GM23248 (cell line): ENCODE results near the gene CLCN1. TPM values are rescaled to one million over a fixed set of nuclear protein-coding genes. Genes with fewer than 3 reads are reported as not detected.
A peak's percentile ranks its signal among the peaks of the same experiment; 100 is the strongest.

ENCODE experiments used
- DNase-seq: peaks from one replicate; pipeline ENCODE4 v3.0.0-alpha.2; 2015
- H2AFZ ChIP-seq: fragments of 200-600 bp; sonication (generic); 2 replicates; pipeline ENCODE4 v1.6.1; 2016; ENCODE audit warnings: antibody characterized with exemption
- H3F3A ChIP-seq: fragments of 200-600 bp; sonication (generic); 2 replicates; pipeline ENCODE4 v1.6.1; 2016; ENCODE audit warnings: mild to moderate bottlenecking, antibody characterized with exemption, mixed run types; ENCODE audit not compliant: insufficient read depth
- H3K27ac ChIP-seq: fragments of 200-600 bp; sonication (generic); 2 replicates; pipeline ENCODE4 v1.5.1; 2016; ENCODE audit warnings: mild to moderate bottlenecking
- H3K27me3 ChIP-seq: fragments of 200-600 bp; sonication (generic); replicated peaks from 2 replicates; pipeline ENCODE4 v1.6.1; 2016; ENCODE audit warnings: mild to moderate bottlenecking; ENCODE audit not compliant: insufficient read depth
- H3K36me3 ChIP-seq: fragments of 200-600 bp; sonication (generic); 2 replicates; pipeline ENCODE4 v1.6.1; 2016; ENCODE audit warnings: low read depth, mild to moderate bottlenecking
- H3K4me1 ChIP-seq: fragments of 200-600 bp; sonication (generic); 2 replicates; pipeline ENCODE4 v1.6.1; 2016; ENCODE audit warnings: mild to moderate bottlenecking; ENCODE audit not compliant: insufficient read depth
- H3K4me2 ChIP-seq: fragments of 200-600 bp; sonication (generic); one replicate; pipeline ENCODE4 v1.6.1; 2016; ENCODE audit warnings: mild to moderate bottlenecking; ENCODE audit not compliant: unreplicated experiment
- H3K4me3 ChIP-seq: fragments of 200-600 bp; sonication (generic); 2 replicates; pipeline ENCODE4 v1.5.1; 2016; ENCODE audit warnings: mild to moderate bottlenecking
- H3K79me2 ChIP-seq: fragments of 200-600 bp; sonication (generic); 2 replicates; pipeline ENCODE4 v1.6.1; 2016; ENCODE audit warnings: mild to moderate bottlenecking; ENCODE audit not compliant: insufficient read depth
- H3K9ac ChIP-seq: fragments of 200-600 bp; sonication (generic); 2 replicates; pipeline ENCODE4 v1.6.1; 2016; ENCODE audit warnings: mild to moderate bottlenecking
- H3K9me2 ChIP-seq: fragments of 200-600 bp; sonication (generic); 2 replicates; pipeline ENCODE4 v1.6.1; 2016; ENCODE audit warnings: mixed run types, mild to moderate bottlenecking, moderate library complexity; ENCODE audit not compliant: insufficient read depth
- H3K9me3 ChIP-seq: fragments of 200-600 bp; sonication (generic); one replicate; pipeline ENCODE4 v1.6.1; 2017; ENCODE audit warnings: low read depth
- H4K20me1 ChIP-seq: fragments of 200-600 bp; sonication (generic); 2 replicates; pipeline ENCODE4 v1.6.0; 2016; ENCODE audit not compliant: insufficient read depth
- EZH2 ChIP-seq: fragments of 200-600 bp; sonication (generic); IDR thresholded peaks from 2 replicates; pipeline ENCODE4 v1.6.1; 2018; ENCODE audit warnings: antibody characterized with exemption, mild to moderate bottlenecking; ENCODE audit not compliant: insufficient read depth, poor library complexity, severe bottlenecking
- EZH2phosphoT487 ChIP-seq: fragments of 200-600 bp; sonication (generic); IDR thresholded peaks from 2 replicates; pipeline ENCODE4 v1.6.1; 2018; ENCODE audit warnings: antibody characterized with exemption, moderate library complexity, mild to moderate bottlenecking, low read depth; ENCODE audit not compliant: insufficient read depth
- WGBS, 2 experiments: methylation state at CpG; one replicate each; pipeline ENCODE4 v1.1.6; 2015 to 2017; ENCODE audit warnings: low lambda C conversion rate in 2 of 2, low coverage in 1 of 2; ENCODE audit errors: missing lambda C conversion rate in 2 of 2; 5-methylcytosine and 5-hydroxymethylcytosine counted together
- in situ Hi-C: fragments of 300-500 bp; cut with MboI; formaldehyde crosslinking; loops from 2 replicates; pipeline ENCODE4 v1.15.0; 2020
- polyA plus RNA-seq: library from polyadenylated mRNA; unstranded; fragments of >200 nt; fragmentation: Nextera tagmentation; extraction: Ambion mirVana; gene quantifications from 2 replicates; pipeline ENCODE4 v1.2.1, GENCODE V29; 2016
- total RNA-seq: library from RNA; depleted of rRNA; stranded (reverse); fragments of >200 nt; shearing (Covaris generic); gene quantifications from 2 replicates; pipeline ENCODE4 v1.2.3, GENCODE V29; 2014

Gene CLCN1
- total and polyA plus RNA-seq, 2 experiments from 2014 or later, result not detected

- Histone ChIP-seq H3K4me1 (peaks cover 13% of the 10 kb centered on the region), H3K9me2 (no peaks in the 10 kb centered on the region), H3K36me3 (no peaks in the 10 kb centered on the region), H3K9ac (peak overlapping the region; percentile 51), H3K9me3 (no peaks in the 10 kb centered on the region), H3K79me2 (no peaks in the 10 kb centered on the region), H4K20me1 (no peaks in the 10 kb centered on the region), H2AFZ (peak overlapping the region; percentile 59), H3F3A (no peaks in the 10 kb centered on the region), H3K4me3 (peak overlapping the region; percentile 3; the same call in 1 of the 2 replicates), H3K4me2 (peak overlapping the region; percentile 51), H3K27ac (peak overlapping the region; percentile 50), H3K27me3 (no peaks in the 10 kb centered on the region)
- TF ChIP-seq EZH2 (no peak), EZH2phosphoT487 (no peak)
- WGBS, 2 experiments, result 38 to 42% methylated on average over 8 of the region's 8 CpGs
- peak; percentile 84 for DNase-seq
- in situ Hi-C loops, result no loop called here
Observed at GRCh38 chr7:143279186-143280098, 36.5 kb upstream of the CLCN1 start.

DNA sequence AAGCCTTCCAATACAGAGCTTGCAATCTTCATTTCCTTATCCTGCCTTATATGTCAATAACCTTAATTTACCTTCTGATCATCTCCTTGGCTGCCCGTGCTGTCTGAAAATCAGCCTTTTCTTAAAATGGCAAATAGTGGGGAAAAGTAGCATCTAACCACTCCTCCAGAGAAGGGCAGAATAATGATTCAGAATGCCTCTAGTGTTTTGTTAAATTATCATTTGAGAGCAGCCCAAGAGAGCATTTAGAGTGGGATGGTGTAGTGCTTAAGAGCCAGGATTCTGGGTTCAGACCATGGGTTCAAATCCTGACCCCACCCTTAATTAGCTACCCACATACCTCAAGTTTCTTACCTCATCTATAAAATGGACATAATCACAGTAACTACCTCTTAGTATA lies 35.8 kb upstream of the CLCN1 start:
- Histone ChIP-seq H3K9me2 (no peaks in the 10 kb centered on the region), H4K20me1 (no peaks in the 10 kb centered on the region), H3K27me3 (no peaks in the 10 kb centered on the region), H3K27ac (peak overlapping the region; percentile 50), H2AFZ (peak overlapping the region; percentile 59), H3F3A (no peaks in the 10 kb centered on the region), H3K36me3 (no peaks in the 10 kb centered on the region), H3K9ac (peak overlapping the region; percentile 51), H3K4me3 (no peak overlapping the region), H3K9me3 (no peaks in the 10 kb centered on the region), H3K79me2 (no peaks in the 10 kb centered on the region), H3K4me2 (peak overlapping the region; percentile 51), H3K4me1 (peaks cover 13% of the 10 kb centered on the region)
- TF ChIP-seq EZH2 (no peak), EZH2phosphoT487 (no peak)
- in situ Hi-C loops, result no loop called here
- peak; percentile 9 for DNase-seq
- WGBS, 2 experiments, result 45 to 52% methylated on average over 1 of the region's 1 CpG

- peaks cover 13% of the 10 kb centered on the region for H3K4me1 ChIP-seq
- H3K4me3 ChIP-seq, result no peak overlapping the region
- in situ Hi-C loops, result no loop called here
- H3K4me2 ChIP-seq, result no peak overlapping the region
- H3K9me3 ChIP-seq, result no peaks in the 10 kb centered on the region
- 87 to 92% methylated on average over 2 of the region's 2 CpGs for WGBS, 2 experiments
- H4K20me1 ChIP-seq, result no peaks in the 10 kb centered on the region
- no peak overlapping the region for H2AFZ ChIP-seq
- H3K36me3 ChIP-seq, result no peaks in the 10 kb centered on the region
- no peak for TF ChIP-seq EZH2
- H3K79me2 ChIP-seq, result no peaks in the 10 kb centered on the region
- no peak for DNase-seq
- H3K27me3 ChIP-seq, result no peaks in the 10 kb centered on the region
- H3K9me2 ChIP-seq, result no peaks in the 10 kb centered on the region
- H3K9ac ChIP-seq, result no peak overlapping the region
- no peaks in the 10 kb centered on the region for H3F3A ChIP-seq
- no peak overlapping the region for H3K27ac ChIP-seq
Observed at GRCh38 chr7:143280566-143280965, 35.3 kb upstream of the CLCN1 start.

GRCh38 chr7:143281529-143281928 lies 34.4 kb upstream of the CLCN1 start:
- H2AFZ ChIP-seq, result no peak overlapping the region
- no peaks in the 10 kb centered on the region for H4K20me1 ChIP-seq
- H3K4me3 ChIP-seq, result no peak overlapping the region
- no peak overlapping the region for H3K9ac ChIP-seq
- H3F3A ChIP-seq, result no peaks in the 10 kb centered on the region
- peaks cover 13% of the 10 kb centered on the region for H3K4me1 ChIP-seq
- H3K4me2 ChIP-seq, result no peak overlapping the region
- H3K9me2 ChIP-seq, result no peaks in the 10 kb centered on the region
- no peak for DNase-seq
- TF ChIP-seq EZH2 (no peak), EZH2phosphoT487 (no peak)
- in situ Hi-C loops, result no loop called here
- no peaks in the 10 kb centered on the region for H3K79me2 ChIP-seq
- 72 to 81% methylated on average over 2 of the region's 2 CpGs for WGBS, 2 experiments
- no peaks in the 10 kb centered on the region for H3K36me3 ChIP-seq
- H3K27ac ChIP-seq, result no peak overlapping the region
- H3K9me3 ChIP-seq, result no peaks in the 10 kb centered on the region
- H3K27me3 ChIP-seq, result no peaks in the 10 kb centered on the region
